GM19240 (cell line): ENCODE results near the gene KRTAP10-6.
"Not testable (repeated sequence)": the region's sequence is repeated elsewhere in the genome, so short reads cannot be mapped to it uniquely, and the experiment has no call there.

Experiments
- DNase-seq: peaks from one replicate; pipeline ENCODE4 v3.0.0; 2011; ENCODE audit warnings: low spot score; ENCODE audit not compliant: insufficient read length

KRTAP10-6 gene

GRCh38 chr21:44578371-44579055 is 13.8 kb downstream of the KRTAP10-6 start:
- DNase-seq = no peak

GRCh38 chr21:44576025-44576420 is 16.3 kb downstream of the KRTAP10-6 start:
- DNase-seq = no peak

- DNase-seq = no peak
These were observed 16.8 kb downstream of the KRTAP10-6 start for GRCh38 chr21:44575307-44576024.

- DNase-seq = no peak
These were observed 17.6 kb downstream of the KRTAP10-6 start for GRCh38 chr21:44574457-44575306.

GRCh38 chr21:44573630-44574456 is 18.5 kb downstream of the KRTAP10-6 start, which contains the start of gene KRTAP10-4:
TSS of gene KRTAP10-4 (plus strand) at chr21:44573729. CDS start at chr21:44573759, 30 bp downstream.
- DNase-seq = not testable (repeated sequence)

- no peak for DNase-seq
These were observed 19.2 kb downstream of the KRTAP10-6 start for GRCh38 chr21:44572959-44573583.

- DNase-seq = no peak
These were observed 20.2 kb downstream of the KRTAP10-6 start for GRCh38 chr21:44571844-44572782.

GRCh38 chr21:44571296-44571695 is 21.0 kb downstream of the KRTAP10-6 start:
- DNase-seq = no peak

GRCh38 chr21:44569861-44570517 is 22.3 kb downstream of the KRTAP10-6 start:
- DNase-seq = no peak

- DNase-seq = no peak
These were observed 23.4 kb downstream of the KRTAP10-6 start for GRCh38 chr21:44568667-44569556.

- no peak for DNase-seq
These were observed 24.0 kb downstream of the KRTAP10-6 start for GRCh38 chr21:44568261-44568660.

- no peak for DNase-seq
These were observed 24.7 kb downstream of the KRTAP10-6 start for GRCh38 chr21:44567481-44568171.

GRCh38 chr21:44566403-44566802 is 25.9 kb downstream of the KRTAP10-6 start:
- DNase-seq = no peak

- DNase-seq = no peak
These were observed 27.3 kb downstream of the KRTAP10-6 start for GRCh38 chr21:44564886-44565598.

GRCh38 chr21:44564099-44564498 is 28.2 kb downstream of the KRTAP10-6 start:
- DNase-seq = no peak

GRCh38 chr21:44558695-44559094 is 33.6 kb downstream of the KRTAP10-6 start, which contains the start of gene KRTAP10-3:
TSS of gene KRTAP10-3 (minus strand) at chr21:44558795. CDS start at chr21:44558715, 80 bp downstream.
- no peak for DNase-seq

GRCh38 chr21:44558329-44558675 is 34.0 kb downstream of the KRTAP10-6 start:
- not testable (repeated sequence) for DNase-seq
